Small intestine (tissue), 7 donors: ENCODE data around the gene PGP. TPM values are rescaled to one million over a fixed set of nuclear protein-coding genes. Genes with fewer than 3 reads are reported as not detected.

Experiments used
- DNase-seq, 2 donors: peaks; one replicate each; pipeline versions ENCODE4 v3.0.0 to v3.0.0-alpha.2; 2013
- FAIRE-seq: peaks from 2 replicates; lab custom pipeline; 2012; peaks lifted over from hg19 to GRCh38; lab: Jason Lieb, UNC
- H3K27ac ChIP-seq, 3 donors: one replicate each; pipeline ENCODE4 v1.5.1; 2013; ENCODE audit warnings: low read length in 2 of 3, mild to moderate bottlenecking in 2 of 3, control low read depth in 1 of 3, inconsistent platforms in 1 of 3, low read depth in 1 of 3, moderate library complexity in 1 of 3
- H3K27me3 ChIP-seq, 3 donors: one replicate each; pipeline ENCODE4 v1.6.1; 2013; ENCODE audit warnings: low read length in 3 of 3, inconsistent platforms in 1 of 3; ENCODE audit not compliant: control insufficient read depth in 3 of 3, insufficient read depth in 3 of 3
- H3K36me3 ChIP-seq, 3 donors: one replicate each; pipeline ENCODE4 v1.6.1; 2013; ENCODE audit warnings: low read length in 3 of 3, inconsistent platforms in 1 of 3, low read depth in 1 of 3, mild to moderate bottlenecking in 1 of 3, moderate library complexity in 1 of 3; ENCODE audit not compliant: control insufficient read depth in 3 of 3, insufficient read depth in 2 of 3
- H3K4me1 ChIP-seq, 3 donors: one replicate each; pipeline ENCODE4 v1.6.1; 2013; ENCODE audit warnings: low read length in 2 of 3, inconsistent platforms in 1 of 3, low read depth in 1 of 3, mild to moderate bottlenecking in 1 of 3, moderate library complexity in 1 of 3; ENCODE audit not compliant: control insufficient read depth in 3 of 3, insufficient read depth in 2 of 3
- H3K4me3 ChIP-seq, 3 donors: one replicate each; pipeline ENCODE4 v1.5.1; 2013; ENCODE audit warnings: low read length in 3 of 3, control low read depth in 1 of 3, inconsistent platforms in 1 of 3, low read depth in 1 of 3, mild to moderate bottlenecking in 1 of 3, moderate library complexity in 1 of 3
- H3K9me3 ChIP-seq, 2 donors: one replicate each; pipeline ENCODE4 v1.6.1; 2013; ENCODE audit warnings: low read depth in 1 of 2, low read length in 1 of 2; ENCODE audit not compliant: control insufficient read depth in 2 of 2, insufficient read depth in 1 of 2
- WGBS, 3 donors: extraction: QIAGEN DNeasy Blood & Tissue Kit; methylation state at CpG; one replicate each; pipeline ENCODE4 v1.1.7; 2013; 5-methylcytosine and 5-hydroxymethylcytosine counted together
- polyA plus RNA-seq, 4 donors: library from polyadenylated mRNA; stranded (reverse) in 3 of 4; unstranded in 1 of 4; fragments of 200-250 nt in 3 of 4; fragments of 120-200 nt in 1 of 4; gene quantifications; one replicate each; pipeline versions ENCODE4 v1.2.1 to v1.2.3, GENCODE V29; 2013
- donor health status: healthy with polysubstance abuse.
- donor health status: control.
- donor health status: control.
- donor health status: Bipolar disorder and iron deficiency.
- donor health status: healthy.

PGP gene
- polyA plus RNA-seq, 4 donors: 11.1 to 16.2 (median 13.4) TPM

DNA sequence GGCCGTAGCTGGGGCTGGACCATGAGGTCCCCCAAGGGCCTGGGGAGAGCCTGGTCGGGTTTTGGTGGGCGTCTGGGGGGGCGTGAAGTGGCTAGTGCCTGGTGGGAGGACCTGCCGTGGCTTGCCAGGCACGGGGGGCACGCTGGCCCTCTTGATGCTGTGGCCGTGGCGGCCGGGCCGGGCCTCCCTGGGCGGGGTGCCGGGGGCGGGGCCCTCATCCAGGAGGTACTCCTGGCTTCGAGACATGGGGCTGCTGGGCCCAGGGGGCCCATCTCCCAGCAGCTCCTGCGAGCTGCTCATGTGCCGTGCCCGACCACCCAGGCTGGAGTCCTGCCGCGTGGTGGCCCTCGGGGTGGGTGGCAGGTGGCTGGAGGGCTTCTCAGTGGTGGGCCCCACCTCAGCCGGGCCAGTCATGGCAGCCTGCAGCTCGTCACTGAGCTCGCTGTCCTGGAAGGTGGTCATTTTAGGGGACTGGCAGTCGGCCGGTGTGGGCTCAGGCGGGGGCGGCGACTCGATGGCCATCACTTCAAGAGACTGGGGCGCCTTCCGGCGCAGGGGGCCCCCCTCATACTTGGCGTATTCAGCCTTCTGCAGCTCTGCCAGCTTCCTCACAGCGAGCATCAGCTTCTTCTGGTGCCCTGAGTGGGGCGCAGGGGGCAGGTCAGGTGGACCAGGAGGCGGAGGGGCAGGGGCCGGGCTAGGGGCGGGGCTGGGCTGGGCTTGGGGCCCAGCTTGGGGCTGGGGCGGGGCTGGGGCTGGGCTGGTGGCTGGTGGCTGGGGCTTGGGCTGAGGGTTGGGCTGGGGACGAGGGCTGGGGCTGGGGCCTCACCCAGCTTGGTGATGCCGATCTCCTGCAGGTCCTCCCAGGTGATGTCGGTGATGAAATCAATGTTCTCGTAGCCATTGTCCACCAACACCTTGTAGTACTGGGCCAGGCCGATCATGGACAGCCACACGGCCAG is 33.4 kb downstream of the PGP start:
- no peak overlapping the region for H3K27ac ChIP-seq
- peaks cover 2 to 16% (median 6%) of the 10 kb centered on the region in 3 donors for H3K36me3 ChIP-seq
- H3K4me3 ChIP-seq: no peak overlapping the region
- WGBS, 3 donors: 71 to 81% (median 73%) methylated on average over 28 to 46 of the region's 46 CpGs
- H3K4me1 ChIP-seq: no peaks in the 10 kb centered on the region
- no peaks in the 10 kb centered on the region for H3K27me3 ChIP-seq
- H3K9me3 ChIP-seq: no peaks in the 10 kb centered on the region
- DNase-seq (no peak), FAIRE-seq (no peak)

DNA sequence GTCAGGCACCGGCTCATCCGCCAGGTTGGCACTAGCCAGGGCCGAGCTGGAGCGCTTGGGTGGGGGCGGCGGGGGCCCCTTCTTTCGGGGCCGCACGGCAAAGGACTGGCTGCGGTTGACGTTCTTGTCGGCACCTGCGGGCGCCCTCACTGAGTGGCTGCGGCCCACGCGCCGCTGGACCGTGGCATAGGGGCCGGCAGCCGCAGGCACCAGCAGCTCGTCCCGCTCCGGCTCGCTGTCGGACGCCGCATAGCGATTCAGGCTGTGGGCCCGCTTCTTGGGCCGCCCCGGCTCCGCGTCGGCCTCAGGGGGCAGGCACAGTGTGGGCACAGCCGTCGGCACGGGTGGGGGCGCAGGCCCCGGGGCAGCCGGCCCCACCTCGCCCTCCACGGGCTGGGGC is 34.2 kb downstream of the PGP start:
- 95 to 96% (median 95%) methylated on average over 33 to 43 of the region's 43 CpGs for WGBS, 3 donors
- no peak for FAIRE-seq

DNA sequence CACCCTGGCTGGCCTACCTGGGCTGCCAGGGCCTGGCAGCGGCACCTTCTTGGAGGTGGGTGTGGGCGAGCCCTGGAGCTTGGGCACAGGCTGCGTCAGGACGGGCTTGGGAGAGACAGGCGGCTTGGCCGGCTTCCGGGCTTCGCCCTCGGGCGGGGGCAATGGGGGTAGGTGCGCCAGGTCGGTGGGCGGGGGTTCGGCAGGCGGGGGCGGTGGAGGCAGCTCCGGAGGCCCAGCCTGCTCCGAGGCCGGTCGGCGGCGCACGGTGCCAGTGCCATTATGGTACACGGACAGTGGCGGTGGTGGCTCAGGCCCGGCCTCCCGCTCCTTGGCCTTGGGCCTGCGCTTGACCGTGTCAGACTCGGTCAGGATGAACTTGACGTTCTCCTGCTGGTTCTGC is 35.1 kb downstream of the PGP start:
- no peaks in the 10 kb centered on the region for H3K9me3 ChIP-seq
- no peak for FAIRE-seq
- 80 to 93% (median 88%) methylated on average over 26 to 31 of the region's 31 CpGs for WGBS, 3 donors

More for the DNA sequence above, 34.2 kb downstream of the PGP start:
- H3K4me3 ChIP-seq: no peak overlapping the region
- H3K36me3 ChIP-seq: peaks cover 2 to 24% (median 9%) of the 10 kb centered on the region in 3 donors
- H3K27ac ChIP-seq: no peak overlapping the region
- H3K9me3 ChIP-seq: no peaks in the 10 kb centered on the region
- no peaks in the 10 kb centered on the region for H3K4me1 ChIP-seq
- DNase-seq: no peak
- H3K27me3 ChIP-seq: no peaks in the 10 kb centered on the region

DNA sequence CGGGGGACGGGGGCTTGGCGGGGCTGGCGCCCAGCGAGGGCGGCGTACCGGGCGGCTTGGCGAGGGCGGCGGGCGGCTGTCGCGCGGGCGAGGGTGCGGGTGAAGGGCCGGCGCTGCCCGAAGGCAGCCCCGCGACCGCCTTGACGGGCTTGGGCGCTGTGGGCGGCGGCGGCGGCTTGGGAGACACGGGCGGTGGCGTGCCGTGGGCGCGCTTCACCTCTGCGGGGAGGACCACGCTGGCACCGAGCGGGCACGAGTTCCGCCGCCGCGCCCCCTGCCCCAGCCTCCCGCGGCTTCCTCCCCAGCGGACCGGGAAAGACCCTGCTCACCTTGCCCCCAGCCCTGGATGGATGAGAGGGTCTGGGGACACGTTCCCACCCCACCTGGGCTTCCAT is 35.5 kb downstream of the PGP start:
- Histone ChIP-seq H3K4me3 (no peak overlapping the region), H3K27ac (no peak overlapping the region), H3K36me3 (peaks cover 3 to 38% (median 9%) of the 10 kb centered on the region in 3 donors), H3K27me3 (no peaks in the 10 kb centered on the region), H3K9me3 (no peaks in the 10 kb centered on the region), H3K4me1 (no peaks in the 10 kb centered on the region)
- DNase-seq: no peak
- FAIRE-seq: no peak
- WGBS, 3 donors: 37 to 69% (median 66%) methylated on average over 19 to 50 of the region's 50 CpGs

More for the DNA sequence above, 35.1 kb downstream of the PGP start:
- H3K4me3 ChIP-seq: no peak overlapping the region
- no peaks in the 10 kb centered on the region for H3K27me3 ChIP-seq
- H3K27ac ChIP-seq: no peak overlapping the region
- peaks cover 2 to 33% (median 9%) of the 10 kb centered on the region in 3 donors for H3K36me3 ChIP-seq
- DNase-seq: no peak
- H3K4me1 ChIP-seq: no peaks in the 10 kb centered on the region

DNA sequence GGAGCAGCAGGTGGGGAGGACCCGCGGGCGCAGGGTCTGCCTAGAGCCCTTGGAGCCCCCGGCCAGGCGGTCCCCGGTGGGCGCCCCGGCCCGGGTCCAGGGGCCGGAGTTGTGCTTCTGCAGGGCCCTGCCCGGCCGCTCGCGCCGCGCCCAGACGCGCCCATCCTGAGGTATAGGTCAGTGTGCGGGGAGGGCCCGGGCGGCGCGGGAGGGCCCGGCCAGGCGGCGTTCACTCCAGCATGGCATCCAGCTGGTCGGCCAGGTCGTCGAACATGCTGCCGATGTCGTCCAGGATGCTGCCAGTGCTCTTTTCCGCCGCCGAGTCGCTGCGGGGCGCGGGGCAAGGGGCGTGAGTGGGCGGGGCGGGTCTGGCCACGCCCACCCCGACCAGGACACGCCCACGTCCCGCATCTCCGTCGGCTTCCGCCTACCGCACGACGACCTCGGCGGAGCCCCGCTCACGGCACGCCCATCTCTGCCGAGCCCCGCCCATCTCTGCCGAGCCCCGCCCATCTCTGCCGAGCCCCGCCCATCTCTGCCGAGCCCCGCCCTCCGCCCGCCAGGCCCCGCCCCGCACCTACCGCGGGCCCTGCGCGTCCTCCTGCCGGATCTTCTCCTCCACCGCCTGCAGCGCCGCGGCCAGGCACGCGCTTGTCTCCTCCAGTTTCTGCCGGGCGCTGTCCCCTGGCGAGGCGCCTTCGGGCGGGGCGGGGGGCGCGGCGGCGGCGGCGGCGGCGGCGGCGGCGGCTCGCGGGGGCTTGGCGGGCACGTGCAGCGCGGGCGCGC is 36.1 kb downstream of the PGP start:
- Histone ChIP-seq H3K27me3 (no peaks in the 10 kb centered on the region), H3K9me3 (no peaks in the 10 kb centered on the region), H3K36me3 (peaks cover 6 to 44% (median 13%) of the 10 kb centered on the region in 3 donors), H3K4me3 (no peak overlapping the region), H3K4me1 (no peaks in the 10 kb centered on the region), H3K27ac (no peak overlapping the region)
- WGBS, 3 donors: 34 to 65% (median 57%) methylated on average over 25 to 106 of the region's 106 CpGs
- FAIRE-seq (no peak), DNase-seq (peak in 1 of 2 donors; percentile 42)

DNA sequence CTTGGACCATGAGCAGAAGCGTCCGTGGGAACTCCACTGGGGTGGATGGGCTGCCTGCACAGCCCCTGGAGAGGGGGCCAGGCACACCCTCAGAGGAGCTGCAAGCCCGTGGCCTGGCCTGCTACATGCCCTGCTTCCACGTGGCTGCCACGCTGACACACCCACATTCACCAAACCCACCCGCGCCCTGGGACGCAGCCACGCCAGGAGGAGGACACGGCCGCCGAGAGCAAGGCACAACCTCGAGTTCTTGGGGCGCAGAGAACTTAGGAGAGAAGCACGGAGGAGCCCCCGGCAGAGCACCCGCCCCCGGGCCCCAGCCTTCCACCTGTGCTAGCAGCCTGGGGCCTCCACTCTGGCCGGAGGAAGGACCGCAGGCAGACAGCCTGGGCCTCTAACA is 37.1 kb downstream of the PGP start:
- no peak for DNase-seq
- no peak for FAIRE-seq
- Histone ChIP-seq H3K36me3 (peaks cover 6 to 53% (median 19%) of the 10 kb centered on the region in 3 donors), H3K27me3 (no peaks in the 10 kb centered on the region), H3K4me3 (no peak overlapping the region), H3K27ac (no peak overlapping the region), H3K9me3 (no peaks in the 10 kb centered on the region), H3K4me1 (no peaks in the 10 kb centered on the region)
- WGBS, 3 donors: 92 to 94% (median 93%) methylated on average over 20 of the region's 20 CpGs

DNA sequence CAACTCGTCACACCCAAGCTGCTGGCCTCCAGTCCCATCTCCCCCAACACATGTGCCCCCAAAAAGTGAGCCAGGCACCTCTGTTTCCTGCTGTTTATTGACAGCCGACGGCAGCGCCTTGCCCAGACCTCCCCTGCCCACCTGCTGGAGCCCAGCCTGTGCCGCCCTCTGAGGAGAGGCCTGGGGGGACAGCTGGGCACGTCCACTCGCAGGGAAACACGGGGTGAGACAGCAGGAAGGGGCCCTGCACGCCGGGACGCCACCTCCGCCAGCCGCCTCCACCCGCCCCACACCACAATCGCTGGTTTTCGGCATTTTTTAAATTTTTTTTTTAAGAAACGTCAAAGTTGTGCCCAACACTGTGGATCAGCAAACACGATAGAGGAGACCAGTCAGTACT is 37.5 kb downstream of the PGP start:
- FAIRE-seq: no peak
- DNase-seq: no peak
- Histone ChIP-seq H3K4me1 (no peaks in the 10 kb centered on the region), H3K9me3 (no peaks in the 10 kb centered on the region), H3K36me3 (peaks cover 6 to 56% (median 19%) of the 10 kb centered on the region in 3 donors), H3K27ac (no peak overlapping the region), H3K27me3 (no peaks in the 10 kb centered on the region), H3K4me3 (no peak overlapping the region)
- WGBS, 3 donors: 92 to 94% (median 93%) methylated on average over 18 of the region's 18 CpGs

DNA sequence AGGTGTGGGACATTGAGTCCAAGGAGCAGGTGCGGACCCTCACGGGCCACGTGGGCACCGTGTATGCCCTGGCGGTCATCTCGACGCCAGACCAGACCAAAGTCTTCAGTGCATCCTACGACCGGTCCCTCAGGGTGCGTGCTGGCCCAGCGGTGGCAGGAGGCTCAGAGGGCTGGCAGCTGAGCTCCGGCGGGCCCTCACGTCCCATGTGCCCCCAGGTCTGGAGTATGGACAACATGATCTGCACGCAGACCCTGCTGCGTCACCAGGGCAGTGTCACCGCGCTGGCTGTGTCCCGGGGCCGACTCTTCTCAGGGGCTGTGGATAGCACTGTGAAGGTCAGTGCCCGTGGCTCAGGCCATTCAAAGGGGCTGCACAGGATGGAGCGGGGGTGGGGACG is 38.6 kb downstream of the PGP start:
- no peak for FAIRE-seq
- H3K27me3 ChIP-seq: no peaks in the 10 kb centered on the region
- H3K36me3 ChIP-seq: peaks cover 11 to 66% (median 19%) of the 10 kb centered on the region in 3 donors
- H3K27ac ChIP-seq: no peak overlapping the region
- no peaks in the 10 kb centered on the region for H3K9me3 ChIP-seq
- 94 to 96% (median 95%) methylated on average over 23 of the region's 23 CpGs for WGBS, 3 donors
- no peak for DNase-seq
- H3K4me1 ChIP-seq: peaks cover 0 to 6% (median 0%) of the 10 kb centered on the region in 3 donors
- H3K4me3 ChIP-seq: no peak overlapping the region
